B cell (primary cell): ENCODE results near the gene TMEM18. TPM values are rescaled to one million over a fixed set of nuclear protein-coding genes. Genes with fewer than 3 reads are reported as not detected.

Source experiments
- ATAC-seq: fragments of 200-7000 bp; cut with Tn5 transposase; one replicate; pipeline ENCODE4 v1.10.0; 2021; ENCODE audit warnings: low read depth, mild to moderate bottlenecking, moderate number of reproducible peaks, moderate library complexity
- CTCF ChIA-PET: fragments of 350-600 bp; sonication (Branson Sonifier 250); formaldehyde crosslinking; loops from one replicate; lab custom pipeline; 2021; ENCODE audit warnings: antibody characterized with exemption, inconsistent platforms; lab: Charles Lee
- POLR2A ChIA-PET: fragments of 350-600 bp; sonication (Branson Sonifier 250); formaldehyde crosslinking; loops from one replicate; lab custom pipeline; 2021; ENCODE audit warnings: antibody characterized with exemption; lab: Charles Lee
- DNase-seq: peaks from one replicate; pipeline ENCODE4 v3.0.0; 2013
- H2AFZ ChIP-seq: 2 replicates; pipeline ENCODE4 v1.6.1; 2012; ENCODE audit warnings: mild to moderate bottlenecking, low read depth, low read length; ENCODE audit not compliant: insufficient read depth, poor library complexity, severe bottlenecking
- H3K27ac ChIP-seq, 2 donors: 1 replicate in 1 of 2; 2 replicates in 1 of 2; pipeline ENCODE4 v1.5.1; 2012 to 2013; ENCODE audit warnings: low read length in 2 of 2, mild to moderate bottlenecking in 2 of 2, moderate library complexity in 1 of 2
- H3K27me3 ChIP-seq, 4 experiments: fragments of 200-600 bp in 1 of 4; sonication (generic) in 1 of 4; replicated peaks in 1 of 4; 1 replicate in 2 of 4; 2 replicates in 2 of 4; pipeline versions ENCODE4 v1.6.1 to v1.7.0; 2013 to 2016; ENCODE audit warnings: low read length in 3 of 4, mild to moderate bottlenecking in 2 of 4, mixed read lengths in 1 of 4, moderate library complexity in 1 of 4; ENCODE audit not compliant: insufficient read depth in 4 of 4, control insufficient read depth in 3 of 4; ENCODE audit errors: control extremely low read depth in 1 of 4
- H3K36me3 ChIP-seq, 2 experiments: replicated peaks in 1 of 2; 1 replicate in 1 of 2; 2 replicates in 1 of 2; pipeline versions ENCODE4 v1.6.1 to v1.7.1; 2013; ENCODE audit warnings: low read length in 1 of 2; ENCODE audit not compliant: insufficient read depth in 2 of 2, control insufficient read depth in 1 of 2; ENCODE audit errors: control extremely low read depth in 1 of 2, extremely low read depth in 1 of 2
- H3K4me1 ChIP-seq, 2 donors: fragments of 200-600 bp in 1 of 2; sonication (generic) in 1 of 2; 1 replicate in 1 of 2; 2 replicates in 1 of 2; pipeline versions ENCODE4 v1.5.1 to v1.6.1; 2013 to 2017; ENCODE audit warnings: low read length in 2 of 2; ENCODE audit not compliant: control insufficient read depth in 2 of 2, insufficient read depth in 2 of 2
- H3K4me2 ChIP-seq: replicated peaks from 2 replicates; pipeline ENCODE3; 2012; ENCODE audit warnings: mild to moderate bottlenecking, low read depth, low read length; ENCODE audit not compliant: poor library complexity, severe bottlenecking
- H3K4me3 ChIP-seq, 5 experiments: fragments of 200-600 bp in 1 of 5; sonication (generic) in 1 of 5; 1 replicate in 3 of 5; 2 replicates in 2 of 5; pipeline versions ENCODE4 v1.5.1 to v1.7.0; 2011 to 2016; ENCODE audit warnings: low read length in 4 of 5, mild to moderate bottlenecking in 4 of 5, low read depth in 2 of 5, control low read depth in 1 of 5, moderate library complexity in 1 of 5; ENCODE audit not compliant: insufficient read depth in 1 of 5; ENCODE audit errors: control extremely low read depth in 1 of 5, extremely low read depth in 1 of 5
- H3K79me2 ChIP-seq: fragments of 200-600 bp; sonication (generic); one replicate; pipeline ENCODE4 v1.6.0; 2016; ENCODE audit warnings: low read length; ENCODE audit not compliant: control insufficient read depth, insufficient read depth
- H3K9ac ChIP-seq: fragments of 200-600 bp; sonication (generic); 2 replicates; pipeline ENCODE4 v1.6.1; 2017; ENCODE audit warnings: mild to moderate bottlenecking, low read length, moderate library complexity
- H3K9me3 ChIP-seq, 3 donors: one replicate each; pipeline versions ENCODE4 v1.6.1 to v1.7.1; 2013; ENCODE audit warnings: low read length in 2 of 3; ENCODE audit not compliant: control insufficient read depth in 2 of 3, insufficient read depth in 1 of 3; ENCODE audit errors: control extremely low read depth in 1 of 3
- H4K20me1 ChIP-seq: 2 replicates; pipeline ENCODE4 v1.6.0; 2012; ENCODE audit warnings: mild to moderate bottlenecking, low read length; ENCODE audit not compliant: insufficient read depth, control insufficient read depth, poor library complexity, severe bottlenecking
- H3K27ac Mint-ChIP-seq: one replicate; pipeline ENCODE4 v1.8.0; 2021; ENCODE audit warnings: mixed read lengths
- H3K27me3 Mint-ChIP-seq: one replicate; pipeline ENCODE4 v1.8.0; 2021; ENCODE audit warnings: mixed read lengths
- H3K4me1 Mint-ChIP-seq: one replicate; pipeline ENCODE4 v1.8.0; 2021; ENCODE audit warnings: mixed read lengths
- H3K4me3 Mint-ChIP-seq: one replicate; pipeline ENCODE4 v1.8.0; 2021; ENCODE audit warnings: mixed read lengths
- H3K9me3 Mint-ChIP-seq: one replicate; pipeline ENCODE4 v1.8.0; 2022; ENCODE audit warnings: mixed read lengths; ENCODE audit not compliant: insufficient read depth
- CTCF ChIP-seq: fragments of 200-600 bp; IDR thresholded peaks from one replicate; pipeline ENCODE4 v1.8.0; 2022; ENCODE audit warnings: antibody characterized with exemption, mild to moderate bottlenecking
- EZH2 ChIP-seq: IDR thresholded peaks from 2 replicates; pipeline ENCODE4 v1.6.1; 2012; ENCODE audit warnings: borderline replicate concordance, low read depth, mild to moderate bottlenecking, moderate library complexity, low read length; ENCODE audit not compliant: insufficient read depth, poor library complexity, severe bottlenecking
- WGBS: methylation state at CpG from one replicate; pipeline ENCODE4 v1.1.5; 2013; ENCODE audit warnings: missing lambda C conversion rate; ENCODE audit not compliant: insufficient coverage; 5-methylcytosine and 5-hydroxymethylcytosine counted together
- intact Hi-C: fragments of 100-400 bp; cut with micrococcal nuclease; formaldehyde crosslinking; loops from one replicate; pipeline ENCODE4 v1.10.0; 2022
- polyA plus RNA-seq: library from polyadenylated mRNA; depleted of rRNA; stranded (reverse); fragments of >200 nt; gene quantifications from 2 replicates; pipeline ENCODE4 v1.2.3, GENCODE V29; 2012
- total RNA-seq, 2 donors: library from RNA; stranded (reverse); fragments of 120-200 nt in 1 of 2; gene quantifications; 1 replicate in 1 of 2; 2 replicates in 1 of 2; pipeline versions ENCODE4 v1.2.3 to v1.2.4, GENCODE V29; 2013 to 2022

TMEM18 gene
- total and polyA plus RNA-seq, 2 donors (not counting 1 experiment from before 2014, with no cell fraction given): 14.4 to 38.5 TPM

- TF ChIP-seq CTCF: no peak
- TF ChIP-seq EZH2: no peak
- Histone ChIP-seq H2AFZ (no peak overlapping the region), H3K4me1 (peaks cover 4 to 29% of the 10 kb centered on the region in 2 donors), H3K4me2 (no peak overlapping the region), H3K36me3 (peaks cover 5 to 57% of the 10 kb centered on the region in 2 experiments), H3K27ac (no peak overlapping the region), H3K9ac (no peak overlapping the region), H3K27me3 (no peaks in the 10 kb centered on the region), H3K4me3 (no peak overlapping the region), H4K20me1 (peaks cover 36% of the 10 kb centered on the region), H3K9me3 (no peaks in the 10 kb centered on the region), H3K79me2 (peaks cover 30% of the 10 kb centered on the region)
- intact Hi-C loops: no loop called here
- Mint-ChIP-seq H3K9me3 (no peaks in the 10 kb centered on the region), H3K27me3 (no peaks in the 10 kb centered on the region), H3K4me1 (peaks cover 50% of the 10 kb centered on the region), H3K27ac (no peak overlapping the region), H3K4me3 (peak overlapping the region; percentile 26)
- DNase-seq: no peak
- no peak for ATAC-seq
- ChIA-PET POLR2A (no interaction called here), CTCF (no interaction called here)
- 96% methylated on average over 10 of the region's 13 CpGs for WGBS
These were observed 4.7 kb downstream of the TMEM18 start for GRCh38 chr2:672606-672905.

- Histone ChIP-seq H3K9ac (no peak overlapping the region), H3K4me3 (no peak overlapping the region), H3K27ac (no peak overlapping the region), H2AFZ (no peak overlapping the region), H3K4me2 (no peak overlapping the region), H3K4me1 (peaks cover 4 to 29% of the 10 kb centered on the region in 2 donors), H4K20me1 (peaks cover 36% of the 10 kb centered on the region), H3K9me3 (no peaks in the 10 kb centered on the region), H3K36me3 (peaks cover 5 to 60% of the 10 kb centered on the region in 2 experiments), H3K27me3 (no peaks in the 10 kb centered on the region), H3K79me2 (peaks cover 30% of the 10 kb centered on the region)
- Mint-ChIP-seq H3K27ac (peak overlapping the region; percentile 73), H3K4me3 (peak overlapping the region; percentile 37), H3K4me1 (peaks cover 47% of the 10 kb centered on the region), H3K27me3 (no peaks in the 10 kb centered on the region), H3K9me3 (no peaks in the 10 kb centered on the region)
- intact Hi-C loops: no loop called here
- ChIA-PET POLR2A (no interaction called here), CTCF (no interaction called here)
- ATAC-seq: no peak
- TF ChIP-seq CTCF (no peak), EZH2 (no peak)
- WGBS: 82% methylated on average over 14 of the region's 18 CpGs
- DNase-seq: no peak
These were observed 5.2 kb downstream of the TMEM18 start for GRCh38 chr2:671787-672605.
